Astrocyte of the cerebellum (primary cell): ENCODE measurements around the gene TMPRSS6.
A peak's percentile ranks its signal among the peaks of the same experiment; 100 is the strongest.

Experiments
- DNase-seq: peaks from one replicate; pipeline ENCODE4 v3.0.0-alpha.2; 2011; ENCODE audit warnings: low read depth
- H3K4me3 ChIP-seq: 2 replicates; pipeline ENCODE4 v1.5.1; 2011; ENCODE audit warnings: mild to moderate bottlenecking, low read depth, low read length, moderate library complexity
- in situ Hi-C: cut with HindIII; loops from 2 replicates; pipeline ENCODE4 v1.10.0; 2017; ENCODE audit warnings: low sequenced_read_pairs
- TF ChIP-seq, protein P1 (sequence below): IDR thresholded peaks from 2 replicates; pipeline ENCODE4 v1.5.1; 2012; ENCODE audit warnings: low read length, low read depth, moderate library complexity, mild to moderate bottlenecking; ENCODE audit errors: missing control alignments

The TMPRSS6 gene

DNA sequence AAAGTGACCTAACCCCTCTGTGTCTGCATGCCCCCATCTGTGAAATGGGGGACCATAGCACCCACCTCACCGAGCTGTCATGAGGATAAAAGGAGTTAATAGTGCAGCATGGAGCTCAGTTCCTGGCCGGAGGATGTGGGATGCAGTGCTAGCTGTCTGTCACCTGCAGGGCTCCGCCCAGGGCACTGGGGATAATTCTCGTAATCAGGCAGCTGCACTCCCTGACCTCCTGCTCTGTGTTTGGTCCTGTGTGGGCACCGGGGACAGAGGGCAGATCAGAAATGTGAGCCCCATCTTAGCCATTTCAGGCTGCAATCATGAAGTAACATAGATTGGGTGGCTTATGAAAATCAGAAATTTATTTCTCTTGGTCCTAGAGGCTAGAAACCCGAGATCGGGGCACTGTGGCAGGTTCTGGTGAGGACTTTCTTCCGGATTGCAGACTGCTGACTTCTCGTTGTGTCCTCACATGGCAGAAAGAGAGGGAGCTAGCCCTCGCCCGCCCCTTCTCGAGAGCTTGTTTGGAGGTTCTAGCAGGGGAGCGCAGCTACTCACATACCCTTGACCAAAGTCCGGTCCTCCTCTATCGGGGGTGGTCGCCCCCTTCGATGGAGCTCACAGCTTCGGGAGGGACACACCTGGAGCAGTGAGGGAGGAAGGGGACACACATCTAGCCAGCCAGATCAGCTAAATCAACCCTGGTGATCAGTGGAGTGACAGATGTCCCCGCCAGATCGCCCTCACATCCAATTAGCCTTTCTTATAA, 54.7 kb downstream of the TMPRSS6 start:
- in situ Hi-C loops: no loop called here
- TF ChIP-seq, protein P1, sequence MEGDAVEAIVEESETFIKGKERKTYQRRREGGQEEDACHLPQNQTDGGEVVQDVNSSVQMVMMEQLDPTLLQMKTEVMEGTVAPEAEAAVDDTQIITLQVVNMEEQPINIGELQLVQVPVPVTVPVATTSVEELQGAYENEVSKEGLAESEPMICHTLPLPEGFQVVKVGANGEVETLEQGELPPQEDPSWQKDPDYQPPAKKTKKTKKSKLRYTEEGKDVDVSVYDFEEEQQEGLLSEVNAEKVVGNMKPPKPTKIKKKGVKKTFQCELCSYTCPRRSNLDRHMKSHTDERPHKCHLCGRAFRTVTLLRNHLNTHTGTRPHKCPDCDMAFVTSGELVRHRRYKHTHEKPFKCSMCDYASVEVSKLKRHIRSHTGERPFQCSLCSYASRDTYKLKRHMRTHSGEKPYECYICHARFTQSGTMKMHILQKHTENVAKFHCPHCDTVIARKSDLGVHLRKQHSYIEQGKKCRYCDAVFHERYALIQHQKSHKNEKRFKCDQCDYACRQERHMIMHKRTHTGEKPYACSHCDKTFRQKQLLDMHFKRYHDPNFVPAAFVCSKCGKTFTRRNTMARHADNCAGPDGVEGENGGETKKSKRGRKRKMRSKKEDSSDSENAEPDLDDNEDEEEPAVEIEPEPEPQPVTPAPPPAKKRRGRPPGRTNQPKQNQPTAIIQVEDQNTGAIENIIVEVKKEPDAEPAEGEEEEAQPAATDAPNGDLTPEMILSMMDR: no peak
- DNase-seq: no peak
- no peak overlapping the region for H3K4me3 ChIP-seq

DNA sequence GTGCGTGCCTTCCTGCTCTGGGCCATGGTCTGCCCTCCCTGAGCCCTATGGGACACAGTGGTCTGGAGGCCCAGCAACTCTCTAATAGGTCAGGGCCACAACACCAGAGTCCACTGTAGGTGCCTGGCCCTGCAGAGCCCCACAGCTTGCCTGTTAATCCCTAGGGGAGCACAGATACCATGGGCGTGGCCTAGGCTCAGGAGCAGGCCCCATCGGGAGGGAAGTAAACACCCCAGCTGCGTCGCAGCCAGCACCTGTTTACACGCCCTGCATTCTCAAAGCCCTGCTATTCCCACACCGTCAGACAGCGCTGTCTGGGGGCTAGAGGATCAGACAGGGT, 55.5 kb downstream of the TMPRSS6 start:
- DNase-seq: no peak
- H3K4me3 ChIP-seq: no peak overlapping the region
- in situ Hi-C loops: no loop called here
- TF ChIP-seq, protein P1: no peak

DNA sequence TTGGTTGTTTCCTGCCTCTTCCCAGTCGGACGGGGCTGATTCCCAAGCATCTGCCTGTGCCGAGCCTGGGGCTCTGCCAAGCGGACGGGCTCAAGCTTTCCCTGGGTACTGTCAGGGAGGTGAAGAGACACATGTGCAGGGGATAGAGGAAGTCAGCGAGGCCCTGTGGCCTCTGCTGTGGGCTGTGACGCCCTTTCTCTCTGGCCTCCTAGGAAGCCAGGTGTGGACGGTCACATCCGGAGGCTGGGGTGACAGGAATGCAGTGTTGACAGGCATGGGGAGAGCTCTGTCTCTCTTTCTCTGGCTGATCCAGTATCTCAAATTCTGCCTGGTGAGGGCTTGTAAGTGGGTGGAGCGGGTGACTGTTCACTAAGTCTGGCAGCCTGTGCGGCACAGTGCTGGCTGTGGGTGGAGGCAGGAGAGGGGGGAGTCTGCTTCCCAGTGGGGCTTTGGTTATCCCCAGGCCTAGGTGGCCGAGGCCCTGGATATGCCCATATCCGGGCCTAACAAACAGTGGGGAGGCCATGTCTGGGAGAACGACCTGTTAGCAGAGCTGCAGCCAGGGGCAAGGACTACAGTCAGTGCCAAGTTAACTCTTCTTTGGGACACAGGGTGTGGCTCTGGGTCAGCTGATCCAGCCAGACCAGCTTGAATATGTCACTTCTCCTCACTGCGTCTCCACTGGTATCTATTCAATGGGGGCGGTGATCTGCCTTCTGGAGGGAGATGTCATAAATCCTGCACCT, 56.0 kb downstream of the TMPRSS6 start:
- no peak for DNase-seq
- in situ Hi-C loops: no loop called here
- H3K4me3 ChIP-seq: no peak overlapping the region
- TF ChIP-seq, protein P1: no peak

DNA sequence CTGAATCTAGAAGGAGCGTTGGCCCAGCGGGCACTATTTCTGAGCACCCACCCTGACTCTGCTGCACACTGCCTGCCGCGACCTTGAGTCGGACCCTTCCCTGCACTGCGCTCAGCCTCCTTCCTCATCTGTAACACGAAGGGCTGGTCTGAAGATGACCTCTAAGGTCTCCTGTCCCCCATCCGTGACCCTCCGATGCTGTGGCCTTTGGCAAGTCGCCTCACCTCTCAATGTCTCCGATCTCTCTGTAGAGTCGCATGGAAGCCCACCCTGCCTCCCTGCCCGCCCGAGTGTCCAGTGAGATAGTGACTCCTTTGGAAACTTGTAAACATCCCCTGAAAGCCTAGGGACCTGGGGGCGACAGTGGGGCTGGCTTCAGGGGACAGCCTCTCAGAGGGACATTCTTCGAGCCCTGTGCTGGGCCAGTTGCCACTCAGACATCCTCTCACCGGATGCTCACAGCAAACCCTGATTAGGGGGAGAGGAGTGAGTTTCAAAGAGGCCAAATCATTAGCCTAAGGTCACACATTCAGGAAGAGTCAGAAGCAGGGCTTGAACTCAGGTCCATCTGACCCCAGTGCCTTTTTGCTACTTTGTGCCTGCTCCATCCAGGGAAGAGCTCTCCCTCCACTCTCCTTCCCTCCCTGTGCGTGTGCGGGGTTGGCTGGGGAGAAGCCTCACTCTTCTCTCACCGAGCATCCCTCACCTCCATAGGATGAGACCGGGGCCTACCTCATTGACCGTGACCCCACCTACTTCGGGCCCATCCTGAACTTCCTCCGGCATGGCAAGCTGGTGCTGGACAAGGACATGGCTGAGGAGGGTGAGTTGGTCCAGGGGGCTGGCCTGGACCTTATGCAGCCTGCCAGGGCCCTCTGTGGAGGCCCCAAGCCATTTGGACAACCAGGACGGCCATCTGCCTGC, 56.9 kb downstream of the TMPRSS6 start:
- in situ Hi-C loops: no loop called here
- DNase-seq: no peak
- H3K4me3 ChIP-seq: peak overlapping the region; percentile 65
- TF ChIP-seq, protein P1: no peak

DNA sequence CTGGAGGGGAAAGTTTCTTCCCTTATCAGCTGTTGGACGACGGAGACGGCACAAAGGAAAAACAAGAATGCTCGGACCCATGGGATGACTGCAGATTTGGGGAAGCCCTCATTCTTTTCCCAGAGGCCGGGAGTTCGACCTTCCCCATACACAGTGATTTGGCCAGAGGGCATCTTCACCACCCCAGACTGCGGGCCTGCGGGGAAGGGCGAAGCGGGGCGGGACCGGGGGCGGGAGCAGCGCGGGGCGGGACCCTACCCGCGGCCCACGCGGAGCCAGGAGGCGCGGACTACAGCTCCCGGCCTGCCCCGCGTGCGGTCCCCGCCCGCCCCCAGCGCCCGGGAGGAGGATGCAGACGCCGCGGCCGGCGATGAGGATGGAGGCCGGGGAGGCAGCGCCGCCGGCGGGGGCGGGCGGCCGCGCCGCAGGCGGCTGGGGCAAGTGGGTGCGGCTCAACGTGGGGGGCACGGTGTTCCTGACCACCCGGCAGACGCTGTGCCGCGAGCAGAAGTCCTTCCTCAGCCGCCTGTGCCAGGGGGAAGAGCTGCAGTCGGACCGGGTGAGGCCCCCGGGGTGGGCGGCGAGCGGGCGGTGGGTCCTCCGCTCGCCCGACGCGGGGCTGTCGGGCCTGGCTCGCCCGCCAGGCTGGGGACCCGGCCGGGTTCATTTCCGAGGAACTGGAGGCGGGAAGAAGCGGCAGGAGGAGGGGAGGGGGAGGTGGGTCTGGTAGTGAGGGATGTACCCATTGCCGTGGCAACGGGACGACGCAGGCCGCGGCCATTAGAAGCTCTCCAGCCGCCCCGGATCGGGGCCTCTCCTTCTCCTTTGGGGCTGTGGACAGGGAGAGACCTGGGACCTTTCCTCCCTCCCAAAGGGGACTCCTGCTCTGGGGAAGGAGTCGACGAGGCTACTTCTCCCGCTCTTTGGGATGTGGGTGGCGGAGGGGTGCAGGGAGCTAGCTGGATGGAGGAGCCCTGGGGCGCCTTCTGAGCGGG, 57.8 kb downstream of the TMPRSS6 start, which contains the start of gene KCTD17:
Gene KCTD17 (plus strand): TSS at position 352 of the 995 bp plus-strand sequence. CDS start 19 bp downstream, at position 371.
- in situ Hi-C loops: no loop called here
- TF ChIP-seq, protein P1: no peak
- H3K4me3 ChIP-seq: peak within 1 kb of the TSS; percentile 65
- peak; percentile 15 for DNase-seq
